GOT3 (cell line): ENCODE data around the gene LUC7L2.
"Not testable (repeated sequence)": the region's sequence is repeated elsewhere in the genome, so short reads cannot be mapped to it uniquely, and the experiment has no call there.

ENCODE experiments used
- DNase-seq: peaks from one replicate; lab custom pipeline; 2025; ENCODE audit warnings: mixed read lengths; lab: John Stamatoyannopoulos, UW

LUC7L2 gene

GRCh38 chr7:139396323-139396951, 36.7 kb downstream of the LUC7L2 start:
- DNase-seq: no peak

- DNase-seq: no peak
Observed at GRCh38 chr7:139397192-139397591, 37.5 kb downstream of the LUC7L2 start.

GRCh38 chr7:139403601-139404000, 43.9 kb downstream of the LUC7L2 start:
- no peak for DNase-seq

GRCh38 chr7:139407555-139407954, 47.9 kb downstream of the LUC7L2 start:
- DNase-seq: no peak

GRCh38 chr7:139414743-139415402, 55.2 kb downstream of the LUC7L2 start:
- DNase-seq: not testable (repeated sequence)

- no peak for DNase-seq
Observed at GRCh38 chr7:139416405-139416804, 56.7 kb downstream of the LUC7L2 start.

GRCh38 chr7:139417478-139417877, 57.8 kb downstream of the LUC7L2 start:
- no peak for DNase-seq

- no peak for DNase-seq
Observed at GRCh38 chr7:139421123-139421522, 61.4 kb downstream of the LUC7L2 start.

GRCh38 chr7:139422126-139422525, 62.4 kb downstream of the LUC7L2 start:
- no peak for DNase-seq

- no peak for DNase-seq
Observed at GRCh38 chr7:139423091-139423490, 63.4 kb downstream of the LUC7L2 start.

GRCh38 chr7:139424004-139424403, 64.3 kb downstream of the LUC7L2 start:
- DNase-seq: no peak

GRCh38 chr7:139425701-139426100, 66.0 kb downstream of the LUC7L2 start:
- not testable (repeated sequence) for DNase-seq

GRCh38 chr7:139426258-139427028, 66.7 kb downstream of the LUC7L2 start:
- no peak for DNase-seq

GRCh38 chr7:139427029-139427420, 67.3 kb downstream of the LUC7L2 start:
- DNase-seq: no peak

GRCh38 chr7:139427788-139428187, 68.1 kb downstream of the LUC7L2 start:
- no peak for DNase-seq

GRCh38 chr7:139429735-139430134, 70.0 kb downstream of the LUC7L2 start:
- not testable (repeated sequence) for DNase-seq

- no peak for DNase-seq
Observed at GRCh38 chr7:139430443-139430842, 70.7 kb downstream of the LUC7L2 start.

- DNase-seq: no peak
Observed at GRCh38 chr7:139431010-139431409, 71.3 kb downstream of the LUC7L2 start.

- DNase-seq: no peak
Observed at GRCh38 chr7:139431459-139431858, 71.8 kb downstream of the LUC7L2 start.

- no peak for DNase-seq
Observed at GRCh38 chr7:139436806-139437205, 77.1 kb downstream of the LUC7L2 start.

- no peak for DNase-seq
Observed at GRCh38 chr7:139439375-139439774, 79.7 kb downstream of the LUC7L2 start.

- no peak for DNase-seq
Observed at GRCh38 chr7:139441961-139442360, 82.3 kb downstream of the LUC7L2 start.
